Peyer's patch (tissue), 4 donors: ENCODE measurements around the gene FAXDC2. TPM values are rescaled to one million over a fixed set of nuclear protein-coding genes. Genes with fewer than 3 reads are reported as not detected.
"Not testable (repeated sequence)": the region's sequence is repeated elsewhere in the genome, so short reads cannot be mapped to it uniquely, and the experiment has no call there.

Source experiments
- DNase-seq, 3 donors: peaks; one replicate each; pipeline ENCODE4 v3.0.0-alpha.2; 2017 to 2019
- H3K27ac ChIP-seq, 4 donors: fragments of 200-600 bp; sonication (generic); one replicate each; pipeline ENCODE4 v1.5.1; 2016 to 2019
- H3K27me3 ChIP-seq, 2 donors: fragments of 200-600 bp; sonication (generic); one replicate each; pipeline ENCODE4 v1.5.1; 2019
- H3K36me3 ChIP-seq, 3 donors: fragments of 200-600 bp; sonication (generic); one replicate each; pipeline ENCODE4 v1.5.1; 2016 to 2019
- H3K4me1 ChIP-seq, 4 donors: fragments of 200-600 bp; sonication (generic); one replicate each; pipeline ENCODE4 v1.5.1; 2016 to 2019
- H3K4me3 ChIP-seq, 4 donors: fragments of 200-600 bp; sonication (generic); 1 replicate in 3 of 4; 2 replicates in 1 of 4; pipeline ENCODE4 v1.5.1; 2016 to 2019; ENCODE audit warnings: mild to moderate bottlenecking in 1 of 4
- H3K9me3 ChIP-seq, 4 donors: fragments of 200-600 bp; sonication (generic); one replicate each; pipeline ENCODE4 v1.5.1; 2016 to 2019; ENCODE audit warnings: mild to moderate bottlenecking in 1 of 4
- POLR2A ChIP-seq, 2 donors: fragments of 450-650 bp; IDR thresholded peaks; one replicate each; pipeline ENCODE4 v1.5.1; 2017; ENCODE audit warnings: antibody characterized with exemption in 2 of 2, mild to moderate bottlenecking in 2 of 2, moderate library complexity in 2 of 2
- total RNA-seq, 4 donors: library from RNA; depleted of rRNA; stranded (reverse); fragments of >200 nt; gene quantifications; one replicate each; pipeline ENCODE4 v1.1.0, GENCODE V29; 2016
- TF ChIP-seq, protein P1 (sequence below), 6 experiments: fragments of 450-650 bp in 4 of 6; fragments of 200-600 bp in 2 of 6; sonication (generic) in 1 of 6; IDR thresholded peaks; one replicate each; pipeline ENCODE4 v1.5.1; 2017 to 2019; ENCODE audit warnings: antibody characterized with exemption in 6 of 6, mild to moderate bottlenecking in 3 of 6, moderate library complexity in 1 of 6

FAXDC2 gene
- total RNA-seq, 4 donors from 2014 or later = 16.5 to 64.2 (median 42.3) TPM

DNA sequence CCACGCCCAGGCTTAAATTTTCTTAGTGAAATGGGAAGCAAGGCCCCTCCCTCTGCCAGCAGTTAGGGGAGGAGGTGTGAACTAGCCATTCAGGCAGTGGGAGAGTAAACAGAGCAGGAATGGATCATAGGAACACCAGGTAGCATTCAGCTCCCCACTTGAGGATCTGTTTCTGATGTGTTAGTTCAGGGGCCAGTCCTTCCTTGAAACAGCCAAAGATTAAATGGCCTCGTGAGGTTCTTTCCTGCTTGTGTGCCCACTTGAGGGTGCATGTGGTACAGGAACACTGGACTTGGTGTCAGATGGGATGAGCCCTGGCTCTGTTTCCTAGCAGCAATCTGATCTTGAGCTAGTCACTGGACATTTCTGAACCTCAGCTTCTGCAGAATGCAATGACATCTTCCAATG, 21.2 kb downstream of the FAXDC2 start:
- H3K4me1 ChIP-seq = peaks cover 0 to 11% (median 0%) of the 10 kb centered on the region in 4 donors
- peak overlapping the region in 2 of 4 donors; percentile 72 to 78 for H3K27ac ChIP-seq
- peaks cover 0 to 12% (median 0%) of the 10 kb centered on the region in 3 donors for H3K36me3 ChIP-seq
- DNase-seq = no peak
- H3K9me3 ChIP-seq = no peaks in the 10 kb centered on the region
- no peak for TF ChIP-seq POLR2A (IDR thresholded peaks at IDR 0.05)
- TF ChIP-seq, protein P1, sequence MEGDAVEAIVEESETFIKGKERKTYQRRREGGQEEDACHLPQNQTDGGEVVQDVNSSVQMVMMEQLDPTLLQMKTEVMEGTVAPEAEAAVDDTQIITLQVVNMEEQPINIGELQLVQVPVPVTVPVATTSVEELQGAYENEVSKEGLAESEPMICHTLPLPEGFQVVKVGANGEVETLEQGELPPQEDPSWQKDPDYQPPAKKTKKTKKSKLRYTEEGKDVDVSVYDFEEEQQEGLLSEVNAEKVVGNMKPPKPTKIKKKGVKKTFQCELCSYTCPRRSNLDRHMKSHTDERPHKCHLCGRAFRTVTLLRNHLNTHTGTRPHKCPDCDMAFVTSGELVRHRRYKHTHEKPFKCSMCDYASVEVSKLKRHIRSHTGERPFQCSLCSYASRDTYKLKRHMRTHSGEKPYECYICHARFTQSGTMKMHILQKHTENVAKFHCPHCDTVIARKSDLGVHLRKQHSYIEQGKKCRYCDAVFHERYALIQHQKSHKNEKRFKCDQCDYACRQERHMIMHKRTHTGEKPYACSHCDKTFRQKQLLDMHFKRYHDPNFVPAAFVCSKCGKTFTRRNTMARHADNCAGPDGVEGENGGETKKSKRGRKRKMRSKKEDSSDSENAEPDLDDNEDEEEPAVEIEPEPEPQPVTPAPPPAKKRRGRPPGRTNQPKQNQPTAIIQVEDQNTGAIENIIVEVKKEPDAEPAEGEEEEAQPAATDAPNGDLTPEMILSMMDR (IDR thresholded peaks at IDR 0.05) = no peak
- H3K4me3 ChIP-seq = no peak overlapping the region
- H3K27me3 ChIP-seq = no peaks in the 10 kb centered on the region

DNA sequence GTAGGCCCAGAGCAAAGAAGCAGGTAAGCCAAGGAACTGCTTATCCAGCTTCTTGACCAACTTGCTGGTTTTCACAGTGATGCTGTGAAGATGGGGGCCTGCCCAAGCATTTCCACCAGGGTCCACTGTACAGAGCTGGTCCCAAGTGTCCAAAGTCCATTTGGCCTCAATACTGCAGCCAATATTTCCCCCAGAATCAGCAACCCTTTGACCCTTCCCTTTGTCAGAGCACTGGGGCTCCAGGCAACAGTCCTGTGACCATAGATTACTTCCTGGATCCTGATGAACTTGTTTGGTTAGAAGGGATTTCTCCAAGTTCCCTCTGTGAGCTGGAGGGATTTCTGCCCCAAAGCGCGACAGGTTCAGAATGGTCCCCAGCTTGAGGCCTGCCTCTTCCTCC, 26.3 kb downstream of the FAXDC2 start:
- TF ChIP-seq POLR2A (IDR thresholded peaks at IDR 0.05) = no peak
- TF ChIP-seq, protein P1 (IDR thresholded peaks at IDR 0.05) = no peak
- Histone ChIP-seq H3K4me3 (no peak overlapping the region), H3K36me3 (peaks cover 0 to 47% (median 0%) of the 10 kb centered on the region in 3 donors), H3K4me1 (no peaks in the 10 kb centered on the region), H3K27me3 (no peaks in the 10 kb centered on the region), H3K27ac (no peak overlapping the region), H3K9me3 (no peaks in the 10 kb centered on the region)
- DNase-seq = no peak

DNA sequence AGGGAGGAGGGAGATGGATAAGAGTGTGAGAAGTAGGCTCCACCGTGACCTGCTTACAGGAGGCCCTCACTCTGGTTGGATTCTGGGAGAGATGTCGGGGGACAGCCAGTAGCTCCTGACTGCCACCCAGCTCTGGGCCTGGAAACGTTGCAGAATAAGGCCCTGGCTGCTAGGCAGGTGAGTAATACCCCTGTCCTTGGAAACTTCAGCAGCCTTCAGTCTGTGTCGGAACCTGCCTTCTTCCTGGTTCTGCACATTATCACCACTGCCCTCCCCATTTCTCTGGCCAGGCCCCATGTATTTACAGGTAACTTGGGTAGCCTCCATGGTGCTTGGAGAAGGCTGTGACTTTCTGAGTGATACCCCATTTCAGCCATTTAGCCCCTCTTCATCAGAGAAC, 26.8 kb downstream of the FAXDC2 start:
- no peak overlapping the region for H3K4me3 ChIP-seq
- peaks cover 0 to 47% (median 0%) of the 10 kb centered on the region in 3 donors for H3K36me3 ChIP-seq
- no peaks in the 10 kb centered on the region for H3K9me3 ChIP-seq
- H3K4me1 ChIP-seq = no peaks in the 10 kb centered on the region
- TF ChIP-seq, protein P1 (IDR thresholded peaks at IDR 0.05) = no peak
- TF ChIP-seq POLR2A (IDR thresholded peaks at IDR 0.05) = no peak
- H3K27ac ChIP-seq = no peak overlapping the region
- no peaks in the 10 kb centered on the region for H3K27me3 ChIP-seq
- DNase-seq = no peak

DNA sequence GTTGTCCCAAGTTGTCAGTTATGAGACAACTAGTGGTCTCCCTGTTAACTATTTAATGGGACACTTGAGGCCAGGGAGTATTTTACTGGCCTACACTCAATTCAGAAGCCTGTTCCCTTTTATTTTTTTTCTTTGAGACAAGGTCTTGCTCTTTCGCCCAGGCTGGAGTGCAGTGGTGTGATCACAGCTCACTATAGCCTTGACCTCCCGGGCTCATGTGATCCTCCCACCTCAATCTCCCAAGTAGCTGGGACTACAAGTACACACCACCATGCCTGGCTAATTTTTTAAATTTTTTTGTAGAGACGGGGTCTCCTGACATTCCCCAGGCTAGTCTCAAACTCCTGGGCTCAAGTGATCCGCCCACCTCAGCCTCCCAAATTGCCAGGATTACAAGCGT, 27.5 kb downstream of the FAXDC2 start:
- peaks cover 0 to 48% (median 0%) of the 10 kb centered on the region in 3 donors for H3K36me3 ChIP-seq
- H3K4me3 ChIP-seq, H3K27ac ChIP-seq, H3K9me3 ChIP-seq, H3K27me3 ChIP-seq, H3K4me1 ChIP-seq, DNase-seq: not testable (repeated sequence)

DNA sequence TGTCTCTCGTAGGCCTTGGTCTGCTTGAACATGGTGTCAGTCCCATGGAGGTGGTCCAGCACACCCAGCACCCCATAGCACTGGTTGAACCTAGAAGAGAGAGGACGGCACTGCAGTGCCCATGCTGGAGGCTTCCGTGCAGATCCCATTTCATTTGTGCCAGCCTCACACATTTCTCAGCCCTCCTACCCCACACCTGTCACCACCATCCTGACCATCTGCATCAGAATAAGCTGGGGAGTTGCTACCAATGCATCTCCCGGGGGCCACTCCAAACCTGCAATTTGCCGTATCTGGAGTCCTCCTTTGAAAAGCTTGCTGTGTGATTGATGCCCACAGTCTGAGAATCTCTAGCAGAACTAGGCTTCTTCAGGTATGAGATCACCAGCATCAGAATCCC, 30.0 kb downstream of the FAXDC2 start:
- Histone ChIP-seq H3K4me1 (no peaks in the 10 kb centered on the region), H3K4me3 (no peak overlapping the region), H3K27me3 (no peaks in the 10 kb centered on the region), H3K9me3 (no peaks in the 10 kb centered on the region), H3K36me3 (peaks cover 0 to 65% (median 0%) of the 10 kb centered on the region in 3 donors), H3K27ac (no peak overlapping the region)
- no peak for DNase-seq
- TF ChIP-seq POLR2A (IDR thresholded peaks at IDR 0.05) = no peak
- TF ChIP-seq, protein P1 (IDR thresholded peaks at IDR 0.05) = no peak

DNA sequence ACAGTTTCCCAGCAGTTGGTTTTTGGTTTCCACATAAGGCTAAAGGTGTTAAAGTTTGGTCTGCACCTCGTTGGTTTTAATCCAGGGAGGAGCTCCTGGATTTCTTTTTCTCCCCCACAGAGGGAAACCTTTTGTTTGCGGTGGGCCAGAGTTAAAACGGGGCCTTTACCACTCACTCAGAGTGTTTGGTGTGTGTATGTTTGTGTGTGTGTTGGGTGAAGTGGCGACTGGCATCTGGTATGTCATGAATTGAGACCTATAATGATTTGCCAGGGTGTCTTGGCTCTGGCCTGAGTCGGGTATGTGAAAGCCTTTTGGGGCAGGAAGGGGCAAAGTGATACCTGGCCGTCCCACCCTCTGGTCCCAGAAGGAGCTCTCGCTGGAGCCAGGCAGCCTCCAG, 30.9 kb downstream of the FAXDC2 start:
- no peak for DNase-seq
- Histone ChIP-seq H3K9me3 (no peaks in the 10 kb centered on the region), H3K27ac (no peak overlapping the region), H3K4me3 (no peak overlapping the region), H3K27me3 (no peaks in the 10 kb centered on the region), H3K36me3 (peaks cover 0 to 72% (median 0%) of the 10 kb centered on the region in 3 donors), H3K4me1 (no peaks in the 10 kb centered on the region)
- TF ChIP-seq, protein P1 (IDR thresholded peaks at IDR 0.05) = no peak
- TF ChIP-seq POLR2A (IDR thresholded peaks at IDR 0.05) = no peak
